ENCODE measurements around the gene ARMC3. TPM values are rescaled to one million over a fixed set of nuclear protein-coding genes. Genes with fewer than 3 reads are reported as not detected.

The ARMC3 gene
- total and polyA plus RNA-seq, 9 of the 15 experiments (the other 6 are each of a cell fraction or from before 2014, with no cell fraction given) = 0.33 to 1.1 (median 0.62) TPM

GRCh38 chr10:23055424-23056185 is 127.8 kb downstream of the ARMC3 start (continued):
- TF ChIP-seq MXD1 (CRISPR knock-in tag; IDR thresholded peaks at IDR 0.05; ENCODE audit: borderline replicate concordance, poor library complexity, severe bottlenecking) (no peak), GTF3C2 (IDR thresholded peaks at IDR 0.05; ENCODE audit: borderline replicate concordance, extremely low read depth, insufficient read length) (no peak), ERF (CRISPR knock-in tag; IDR thresholded peaks at IDR 0.05) (peak; percentile 38; the same call in 1 of the 2 replicates), ZNF398 (CRISPR knock-in tag; IDR thresholded peaks at IDR 0.05) (no peak; the same call in 1 of the 2 replicates), NFYB (IDR thresholded peaks at IDR 0.05; ENCODE audit: extremely low read depth, insufficient read length) (no peak), KLF13 (tag; IDR thresholded peaks at IDR 0.05; ENCODE audit: borderline replicate concordance, low read depth) (no peak), WHSC1 (IDR thresholded peaks at IDR 0.05; ENCODE audit: low read length) (no peak), HDAC1 (IDR thresholded peaks at IDR 0.05) (no peak; a peak in 1 of 4 replicates), ELF2 (CRISPR knock-in tag; IDR thresholded peaks at IDR 0.05) (no peak), ZNF133 (CRISPR knock-in tag; IDR thresholded peaks at IDR 0.05) (no peak), LARP7 (IDR thresholded peaks at IDR 0.05) (no peak), ZNF239 (CRISPR knock-in tag; IDR thresholded peaks at IDR 0.05) (no peak), PHTF2 (CRISPR knock-in tag; IDR thresholded peaks at IDR 0.05) (no peak), PKNOX1 (IDR thresholded peaks at IDR 0.05) (no peak), GMEB1 (CRISPR knock-in tag; IDR thresholded peaks at IDR 0.05) (no peak), TBP (optimal IDR thresholded peaks at IDR 0.05; ENCODE audit: low read depth, low read length) (no peak), XRCC3 (IDR thresholded peaks at IDR 0.05) (no peak), NFE2L1 (tag; IDR thresholded peaks at IDR 0.05; ENCODE audit: borderline replicate concordance, low read depth) (no peak), NFE2 (IDR thresholded peaks at IDR 0.05; ENCODE audit: low read depth) (no peak), BACH1 (tag; IDR thresholded peaks at IDR 0.05) (peak; percentile 46; the same call in 1 of the 2 replicates)

Measured in K562 (cell line).